ENCODE measurements around the gene EPHB2. TPM values are rescaled to one million over a fixed set of nuclear protein-coding genes. Genes with fewer than 3 reads are reported as not detected.

EPHB2 gene
- total RNA-seq, 4 donors from 2014 or later = 0.08 to 3.4 (median 1.9) TPM

- no peak for DNase-seq
- intact Hi-C loops (cut with DNase I) = no loop called here
- no peak overlapping the region for H3K27ac ChIP-seq
- no peak overlapping the region for H3K4me3 ChIP-seq
- 60 to 69% methylated on average over 9 of the region's 9 CpGs for WGBS, 2 donors
- H3K36me3 ChIP-seq = no peaks in the 10 kb centered on the region
- peaks cover 0 to 43% (median 0%) of the 10 kb centered on the region in 4 donors for H3K27me3 ChIP-seq
- TF ChIP-seq CTCF (IDR thresholded peaks at IDR 0.05) (no peak), POLR2A (IDR thresholded peaks at IDR 0.05) (no peak)
- no peaks in the 10 kb centered on the region for H3K9me3 ChIP-seq
- no peaks in the 10 kb centered on the region for H3K4me1 ChIP-seq
Observed at GRCh38 chr1:22741118-22741517, 30.5 kb downstream of the EPHB2 start.

- TF ChIP-seq POLR2A (IDR thresholded peaks at IDR 0.05) (no peak), CTCF (IDR thresholded peaks at IDR 0.05) (no peak)
- intact Hi-C loops (cut with DNase I) = no loop called here
- H3K27me3 ChIP-seq = peaks cover 0 to 40% (median 0%) of the 10 kb centered on the region in 4 donors
- peaks cover 13 to 20% (median 13%) of the 10 kb centered on the region in 3 donors for H3K4me1 ChIP-seq
- no peaks in the 10 kb centered on the region for H3K9me3 ChIP-seq
- no peak overlapping the region for H3K4me3 ChIP-seq
- H3K36me3 ChIP-seq = no peaks in the 10 kb centered on the region
- WGBS, 2 donors = 72 to 91% methylated on average over 10 to 13 of the region's 14 CpGs
- DNase-seq = no peak
- no peak overlapping the region for H3K27ac ChIP-seq
Observed at GRCh38 chr1:22745669-22746585, 35.3 kb downstream of the EPHB2 start.

GRCh38 chr1:22747021-22747734, 36.5 kb downstream of the EPHB2 start:
- Histone ChIP-seq H3K9me3 (no peaks in the 10 kb centered on the region), H3K4me3 (no peak overlapping the region), H3K36me3 (no peaks in the 10 kb centered on the region), H3K27me3 (peaks cover 0 to 29% (median 0%) of the 10 kb centered on the region in 4 donors), H3K4me1 (peaks cover 20 to 31% (median 22%) of the 10 kb centered on the region in 3 donors), H3K27ac (no peak overlapping the region)
- no peak for DNase-seq
- 60 to 67% methylated on average over 1 to 7 of the region's 12 CpGs for WGBS, 2 donors
- TF ChIP-seq CTCF (IDR thresholded peaks at IDR 0.05) = no peak
- TF ChIP-seq POLR2A (IDR thresholded peaks at IDR 0.05) = no peak
- intact Hi-C loops (cut with DNase I) = no loop called here

GRCh38 chr1:22747735-22748073, 37.1 kb downstream of the EPHB2 start:
- WGBS, 2 donors = 67 to 86% methylated on average over 1 to 4 of the region's 4 CpGs
- no peak for DNase-seq
- H3K4me1 ChIP-seq = peaks cover 20 to 31% (median 22%) of the 10 kb centered on the region in 3 donors
- no peak overlapping the region for H3K27ac ChIP-seq
- TF ChIP-seq CTCF (IDR thresholded peaks at IDR 0.05) (no peak), POLR2A (IDR thresholded peaks at IDR 0.05) (no peak)
- H3K36me3 ChIP-seq = no peaks in the 10 kb centered on the region
- H3K27me3 ChIP-seq = peaks cover 0 to 24% (median 0%) of the 10 kb centered on the region in 4 donors
- intact Hi-C loops (cut with DNase I) = no loop called here
- H3K4me3 ChIP-seq = no peak overlapping the region
- no peaks in the 10 kb centered on the region for H3K9me3 ChIP-seq

GRCh38 chr1:22749503-22749902, 38.9 kb downstream of the EPHB2 start:
- no peak overlapping the region for H3K4me3 ChIP-seq
- DNase-seq = no peak
- peaks cover 20 to 31% (median 22%) of the 10 kb centered on the region in 3 donors for H3K4me1 ChIP-seq
- no peak for TF ChIP-seq POLR2A (IDR thresholded peaks at IDR 0.05)
- TF ChIP-seq CTCF (IDR thresholded peaks at IDR 0.05) = no peak
- peaks cover 0 to 26% (median 0%) of the 10 kb centered on the region in 4 donors for H3K27me3 ChIP-seq
- H3K9me3 ChIP-seq = no peaks in the 10 kb centered on the region
- no peak overlapping the region for H3K27ac ChIP-seq
- intact Hi-C loops (cut with DNase I) = no loop called here
- WGBS, 2 donors = 73 to 93% methylated on average over 3 to 4 of the region's 4 CpGs
- no peaks in the 10 kb centered on the region for H3K36me3 ChIP-seq
